GM12864 (cell line): Measurements from ENCODE around the gene WNT3.

Experiments used
- DNase-seq: peaks from one replicate; pipeline ENCODE4 v3.0.0-alpha.2; 2011; ENCODE audit warnings: low read depth
- H3K4me3 ChIP-seq: 2 replicates; pipeline ENCODE4 v1.5.1; 2011; ENCODE audit warnings: mild to moderate bottlenecking, low read depth, low read length, control low read depth
- TF ChIP-seq, protein P1 (sequence below): IDR thresholded peaks from 2 replicates; pipeline ENCODE4 v1.5.1; 2011; ENCODE audit warnings: low read depth, mild to moderate bottlenecking, moderate library complexity, low read length, control low read depth, inconsistent platforms; ENCODE audit errors: missing control alignments

The WNT3 gene

GRCh38 chr17:46730679-46731078 lies 87.8 kb downstream of the WNT3 start:
- H3K4me3 ChIP-seq: no peak overlapping the region
- DNase-seq: no peak
- TF ChIP-seq, protein P1, sequence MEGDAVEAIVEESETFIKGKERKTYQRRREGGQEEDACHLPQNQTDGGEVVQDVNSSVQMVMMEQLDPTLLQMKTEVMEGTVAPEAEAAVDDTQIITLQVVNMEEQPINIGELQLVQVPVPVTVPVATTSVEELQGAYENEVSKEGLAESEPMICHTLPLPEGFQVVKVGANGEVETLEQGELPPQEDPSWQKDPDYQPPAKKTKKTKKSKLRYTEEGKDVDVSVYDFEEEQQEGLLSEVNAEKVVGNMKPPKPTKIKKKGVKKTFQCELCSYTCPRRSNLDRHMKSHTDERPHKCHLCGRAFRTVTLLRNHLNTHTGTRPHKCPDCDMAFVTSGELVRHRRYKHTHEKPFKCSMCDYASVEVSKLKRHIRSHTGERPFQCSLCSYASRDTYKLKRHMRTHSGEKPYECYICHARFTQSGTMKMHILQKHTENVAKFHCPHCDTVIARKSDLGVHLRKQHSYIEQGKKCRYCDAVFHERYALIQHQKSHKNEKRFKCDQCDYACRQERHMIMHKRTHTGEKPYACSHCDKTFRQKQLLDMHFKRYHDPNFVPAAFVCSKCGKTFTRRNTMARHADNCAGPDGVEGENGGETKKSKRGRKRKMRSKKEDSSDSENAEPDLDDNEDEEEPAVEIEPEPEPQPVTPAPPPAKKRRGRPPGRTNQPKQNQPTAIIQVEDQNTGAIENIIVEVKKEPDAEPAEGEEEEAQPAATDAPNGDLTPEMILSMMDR: no peak

DNA sequence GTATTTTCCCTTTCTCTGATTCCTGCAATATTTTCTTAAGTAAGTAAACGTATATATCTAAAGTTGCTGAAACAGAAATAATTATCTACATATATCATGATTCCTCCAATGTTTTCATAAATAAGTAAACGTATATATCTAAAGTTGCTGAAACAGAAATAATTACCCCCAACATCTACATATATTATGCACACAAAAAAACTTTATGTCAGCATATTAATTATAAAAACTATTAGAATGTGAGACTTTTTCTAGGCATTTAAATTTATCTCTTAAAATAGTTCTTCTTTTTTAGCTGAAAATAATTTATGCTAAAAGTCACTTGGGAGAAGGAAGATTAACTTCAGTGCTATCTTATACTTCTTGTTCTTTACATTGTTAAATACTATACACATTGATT lies 88.5 kb downstream of the WNT3 start:
- DNase-seq: no peak
- TF ChIP-seq, protein P1: no peak
- H3K4me3 ChIP-seq: no peak overlapping the region

DNA sequence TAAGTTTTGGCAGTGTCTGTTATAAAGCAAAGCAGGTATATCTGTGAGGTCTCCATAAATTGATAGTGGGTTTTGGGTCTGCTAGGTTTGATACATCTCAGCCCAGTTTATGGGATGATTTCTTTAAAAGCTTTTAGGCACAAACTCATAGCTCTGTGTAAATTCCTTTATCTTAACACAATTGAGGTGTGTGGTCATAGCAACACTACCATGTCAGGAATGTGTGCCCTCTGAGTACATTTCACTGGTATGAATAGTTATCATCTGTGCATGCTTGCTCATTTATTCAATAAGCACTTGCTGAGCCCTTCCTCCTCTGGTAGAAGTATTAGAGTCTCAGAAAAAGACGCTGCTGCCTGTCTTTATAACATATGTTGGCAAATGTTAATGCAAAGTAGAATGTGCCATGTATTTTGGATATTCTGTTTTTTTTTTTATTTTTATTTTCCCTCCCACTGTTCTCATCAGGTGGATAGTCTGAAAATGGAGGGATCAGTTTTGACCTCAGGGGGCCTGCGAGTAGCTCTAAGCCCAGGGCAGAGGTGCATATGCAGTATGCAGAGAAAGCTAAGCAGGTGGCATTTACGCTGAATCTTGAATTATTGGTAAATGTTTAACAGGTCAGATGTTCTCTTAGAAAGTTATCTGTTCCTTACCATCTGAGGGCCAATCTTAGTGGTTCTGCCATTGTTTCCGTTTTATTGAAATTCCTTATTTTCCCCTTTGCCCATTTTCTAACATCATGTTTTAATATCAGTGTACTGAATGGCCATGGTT lies 90.7 kb downstream of the WNT3 start:
- TF ChIP-seq, protein P1: no peak
- no peak for DNase-seq
- no peak overlapping the region for H3K4me3 ChIP-seq

GRCh38 chr17:46726206-46726605 lies 92.3 kb downstream of the WNT3 start:
- DNase-seq: no peak
- TF ChIP-seq, protein P1: no peak
- no peak overlapping the region for H3K4me3 ChIP-seq

DNA sequence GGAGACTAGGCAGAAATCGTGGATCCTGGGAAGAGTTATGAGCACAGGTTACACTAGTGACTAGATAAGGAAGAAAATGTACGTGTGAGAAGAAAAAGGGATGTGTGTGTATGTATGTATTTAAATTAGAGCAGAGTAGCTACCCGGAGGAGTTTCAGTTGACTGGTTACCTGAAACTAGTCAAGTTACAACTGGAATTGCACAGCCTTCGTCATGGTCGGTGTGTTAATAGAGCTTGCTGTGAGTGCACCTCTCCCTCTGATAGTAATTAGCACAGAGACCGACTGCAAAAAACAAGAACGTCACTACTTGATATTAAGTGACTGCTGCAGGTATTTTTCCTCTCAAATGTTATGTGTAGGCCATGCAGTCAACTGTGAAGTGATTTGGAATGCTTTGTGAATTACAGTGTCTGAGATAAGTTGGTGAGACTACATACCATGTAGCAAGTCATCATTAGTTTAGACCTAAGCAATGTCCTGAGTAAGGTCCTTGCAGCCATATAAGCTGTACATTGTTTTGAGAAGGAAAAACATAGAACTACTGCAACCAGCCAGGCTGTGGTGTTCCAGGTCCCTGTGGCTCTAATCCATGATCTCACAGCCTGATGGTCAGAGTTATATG lies 95.7 kb downstream of the WNT3 start:
- no peak for DNase-seq
- TF ChIP-seq, protein P1: no peak
- no peak overlapping the region for H3K4me3 ChIP-seq

GRCh38 chr17:46720408-46720807 lies 98.1 kb downstream of the WNT3 start:
- H3K4me3 ChIP-seq: no peak overlapping the region
- TF ChIP-seq, protein P1: no peak
- DNase-seq: no peak
